Kidney (tissue), 14 donors: ENCODE measurements around the gene COL9A2. TPM values are rescaled to one million over a fixed set of nuclear protein-coding genes. Genes with fewer than 3 reads are reported as not detected.

Experiments used
- DNase-seq, 5 donors: peaks; one replicate each; pipeline ENCODE4 v3.0.0-alpha.2; 2013 to 2020
- FAIRE-seq: peaks from 2 replicates; lab custom pipeline; 2012; peaks lifted over from hg19 to GRCh38; lab: Jason Lieb, UNC
- H3K27ac ChIP-seq, 2 donors: one replicate each; pipeline ENCODE4 v1.7.0; 2013; ENCODE audit warnings: low read depth in 2 of 2, low read length in 2 of 2, inconsistent platforms in 1 of 2
- H3K27me3 ChIP-seq: one replicate; pipeline ENCODE4 v1.7.1; 2013; ENCODE audit warnings: low read length, inconsistent platforms; ENCODE audit not compliant: control insufficient read depth, insufficient read depth
- H3K36me3 ChIP-seq, 3 donors: one replicate each; pipeline versions ENCODE4 v1.7.0 to v1.7.1; 2013; ENCODE audit warnings: low read length in 3 of 3, control low read depth in 1 of 3, inconsistent platforms in 1 of 3; ENCODE audit not compliant: insufficient read depth in 3 of 3, control insufficient read depth in 2 of 3
- H3K4me1 ChIP-seq, 3 donors: one replicate each; pipeline versions ENCODE4 v1.7.0 to v1.7.1; 2013; ENCODE audit warnings: low read length in 3 of 3, inconsistent platforms in 1 of 3, low read depth in 1 of 3; ENCODE audit not compliant: control insufficient read depth in 2 of 3, insufficient read depth in 2 of 3
- H3K4me3 ChIP-seq, 3 donors: one replicate each; pipeline versions ENCODE4 v1.7.0 to v1.8.1; 2013; ENCODE audit warnings: low read length in 3 of 3, control low read depth in 1 of 3, inconsistent platforms in 1 of 3
- H3K9ac ChIP-seq, 3 donors: one replicate each; pipeline versions ENCODE4 v1.7.0 to v1.7.1; 2013; ENCODE audit warnings: low read length in 3 of 3, control low read depth in 1 of 3, inconsistent platforms in 1 of 3
- H3K9me3 ChIP-seq, 3 donors: one replicate each; pipeline versions ENCODE4 v1.7.0 to v1.7.1; 2013; ENCODE audit warnings: low read length in 3 of 3, control low read depth in 1 of 3, inconsistent platforms in 1 of 3; ENCODE audit not compliant: control insufficient read depth in 2 of 3, insufficient read depth in 1 of 3
- intact Hi-C: fragments of 100-400 bp; cut with DNase I; formaldehyde crosslinking; loops from one replicate; pipeline ENCODE4 v1.11.1; 2022
- polyA plus RNA-seq: library from polyadenylated mRNA; stranded (reverse); fragments of 350-450 nt; fragmentation: Illumina TruSeq; extraction: RNeasy Lipid Tissue Mini Kit (QIAGEN cat#74804); gene quantifications from one replicate; pipeline ENCODE4 v1.2.3, GENCODE V29; 2014; ENCODE audit warnings: low read depth, low replicate concordance; ENCODE audit not compliant: insufficient read depth
- total RNA-seq: library from RNA; stranded (reverse); fragmentation: NEBNext Ultra II Directional; extraction: Animal tissue kit (Norgen Biotek cat#: 25700); gene quantifications from one replicate; pipeline ENCODE4 v1.2.1, GENCODE V29; 2021
- TF ChIP-seq, protein P1 (sequence below): IDR thresholded peaks from 3 replicates; pipeline ENCODE4 v1.5.1; 2012; ENCODE audit warnings: mild to moderate bottlenecking, moderate library complexity, borderline replicate concordance; ENCODE audit not compliant: insufficient read depth; ENCODE audit errors: extremely low read depth
- donor health status: control.
- donor health status: control.
- donor health status: control.
- donor health status: control.
- donor health status: control.
- donor health status: DM: yes; HTN: yes; CAD: no.
- donor health status: Normal renal cell carcinoma (clear cell type).

The COL9A2 gene
- total and polyA plus RNA-seq, 2 donors from 2014 or later = 13.8 to 16.6 TPM

- Histone ChIP-seq H3K9ac (peak overlapping the region in 1 of 3 donors; percentile 35), H3K27ac (peak overlapping the region; percentile 9 to 36), H3K4me1 (peaks cover 0 to 6% (median under 1%) of the 10 kb centered on the region in 3 donors), H3K9me3 (no peaks in the 10 kb centered on the region), H3K36me3 (peaks cover 3 to 26% (median 8%) of the 10 kb centered on the region in 3 donors), H3K27me3 (no peaks in the 10 kb centered on the region), H3K4me3 (no peak overlapping the region)
- intact Hi-C loops = no loop called here
- FAIRE-seq (no peak), DNase-seq (no peak)
- TF ChIP-seq, protein P1, sequence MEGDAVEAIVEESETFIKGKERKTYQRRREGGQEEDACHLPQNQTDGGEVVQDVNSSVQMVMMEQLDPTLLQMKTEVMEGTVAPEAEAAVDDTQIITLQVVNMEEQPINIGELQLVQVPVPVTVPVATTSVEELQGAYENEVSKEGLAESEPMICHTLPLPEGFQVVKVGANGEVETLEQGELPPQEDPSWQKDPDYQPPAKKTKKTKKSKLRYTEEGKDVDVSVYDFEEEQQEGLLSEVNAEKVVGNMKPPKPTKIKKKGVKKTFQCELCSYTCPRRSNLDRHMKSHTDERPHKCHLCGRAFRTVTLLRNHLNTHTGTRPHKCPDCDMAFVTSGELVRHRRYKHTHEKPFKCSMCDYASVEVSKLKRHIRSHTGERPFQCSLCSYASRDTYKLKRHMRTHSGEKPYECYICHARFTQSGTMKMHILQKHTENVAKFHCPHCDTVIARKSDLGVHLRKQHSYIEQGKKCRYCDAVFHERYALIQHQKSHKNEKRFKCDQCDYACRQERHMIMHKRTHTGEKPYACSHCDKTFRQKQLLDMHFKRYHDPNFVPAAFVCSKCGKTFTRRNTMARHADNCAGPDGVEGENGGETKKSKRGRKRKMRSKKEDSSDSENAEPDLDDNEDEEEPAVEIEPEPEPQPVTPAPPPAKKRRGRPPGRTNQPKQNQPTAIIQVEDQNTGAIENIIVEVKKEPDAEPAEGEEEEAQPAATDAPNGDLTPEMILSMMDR = no peak
These were observed 48.9 kb downstream of the COL9A2 start for GRCh38 chr1:40268211-40268610.

- H3K9ac ChIP-seq = no peak overlapping the region
- peaks cover 6 to 31% (median 9%) of the 10 kb centered on the region in 3 donors for H3K36me3 ChIP-seq
- peak; percentile 44 for FAIRE-seq
These were observed 49.3 kb downstream of the COL9A2 start for GRCh38 chr1:40267767-40268187.

DNA sequence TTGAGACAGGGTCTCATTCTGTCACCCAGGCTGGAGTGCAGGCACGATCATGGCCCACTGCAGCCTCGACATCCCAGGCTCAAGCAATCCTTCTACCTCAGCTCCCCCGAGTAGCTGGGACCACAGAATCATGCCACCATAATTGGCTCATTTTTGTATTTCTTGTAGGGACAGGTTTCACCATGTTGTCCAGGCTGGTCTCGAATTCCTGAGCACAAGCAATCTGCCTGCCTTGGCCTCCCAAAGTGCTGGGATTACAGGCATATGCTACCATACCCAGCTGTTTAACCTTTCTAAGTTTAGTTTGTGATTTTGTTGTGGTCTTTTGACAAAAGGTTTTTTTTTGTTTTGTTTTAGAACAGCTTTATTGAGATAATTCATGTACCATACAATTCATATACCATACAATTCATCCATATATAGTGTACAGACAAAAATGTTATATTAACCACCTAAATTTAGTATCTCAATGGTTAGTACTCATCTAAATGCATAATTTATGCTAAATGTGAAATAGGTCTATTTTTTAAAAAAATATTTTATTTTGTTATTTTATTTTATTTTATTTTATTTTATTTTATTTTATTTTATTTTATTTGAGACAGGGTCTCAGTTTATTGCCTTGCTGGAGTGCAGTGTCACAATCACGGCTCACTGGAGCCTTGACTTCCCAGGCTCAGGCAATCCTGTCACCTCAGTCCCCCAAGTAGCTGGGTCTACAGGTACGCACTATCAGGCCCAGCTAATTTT is 50.1 kb downstream of the COL9A2 start:
- DNase-seq (no peak), FAIRE-seq (peak; percentile 66)
- H3K27me3 ChIP-seq = no peaks in the 10 kb centered on the region
- H3K4me1 ChIP-seq = peaks cover 0 to 6% (median 4%) of the 10 kb centered on the region in 3 donors
- TF ChIP-seq, protein P1 = no peak
- H3K9me3 ChIP-seq = no peaks in the 10 kb centered on the region
- H3K4me3 ChIP-seq = no peak overlapping the region
- H3K36me3 ChIP-seq = peaks cover 6 to 31% (median 9%) of the 10 kb centered on the region in 3 donors
- H3K9ac ChIP-seq = no peak overlapping the region
- intact Hi-C loops = no loop called here
- peak overlapping the region in 1 of 2 donors; percentile 10 for H3K27ac ChIP-seq

More at GRCh38 chr1:40267767-40268187, 49.3 kb downstream of the COL9A2 start:
- H3K4me1 ChIP-seq = peaks cover 0 to 6% (median 4%) of the 10 kb centered on the region in 3 donors
- no peaks in the 10 kb centered on the region for H3K9me3 ChIP-seq
- no peak overlapping the region for H3K4me3 ChIP-seq
- peak overlapping the region; percentile 9 to 36 for H3K27ac ChIP-seq
- intact Hi-C loops = no loop called here
- H3K27me3 ChIP-seq = no peaks in the 10 kb centered on the region
- no peak for DNase-seq
- TF ChIP-seq, protein P1 = no peak
